ENCODE measurements around the gene CHCHD10. TPM values are rescaled to one million over a fixed set of nuclear protein-coding genes. Genes with fewer than 3 reads are reported as not detected.

CHCHD10 gene
- polyA plus RNA-seq, 1 of the 3 experiments (the other 2 are of a cell fraction), result 70.1 TPM

- CTCF ChIA-PET, result interaction anchor here (1.9 to 2.7 kb wide), 2 partner anchors 15 to 98 kb away, joined by 4 to 6 read pairs; partner anchors contain the start of gene CHCHD10
These were observed 15.6 kb downstream of the CHCHD10 start for GRCh38 chr22:23752090-23752691.

More at GRCh38 chr22:23752090-23752691, 15.6 kb downstream of the CHCHD10 start:
- H3K9me2 ChIP-seq, result no peaks in the 10 kb centered on the region
- H3K9me3 ChIP-seq, result no peaks in the 10 kb centered on the region
- peaks cover 0 to 10% of the 10 kb centered on the region in 2 experiments; a peak in 2 of 4 replicates for H3K4me1 ChIP-seq (ENCODE audit: control insufficient read depth in 1 of 2, insufficient read depth in 2 of 2, low read depth in 1 of 2, low read length in 1 of 2)
- H3K4me3 ChIP-seq (ENCODE audit: low read depth in 2 of 2, low read length in 1 of 2), result no peak overlapping the region
- H2AFZ ChIP-seq (ENCODE audit: low read depth), result no peak overlapping the region
- DNase-seq, result peak; percentile 30
- H3K79me2 ChIP-seq (ENCODE audit: insufficient read depth), result peaks cover 23% of the 10 kb centered on the region
- no peak overlapping the region for H3K4me2 ChIP-seq
- no peaks in the 10 kb centered on the region for H3F3A ChIP-seq (replicated peaks; ENCODE audit: insufficient read depth)
- H4K20me1 ChIP-seq (ENCODE audit: insufficient read depth), result no peaks in the 10 kb centered on the region
- 98% methylated on average over 9 of the region's 9 CpGs for WGBS (ENCODE audit: low lambda C conversion rate)
- no peak overlapping the region for H3K27ac ChIP-seq (ENCODE audit: low read depth in 2 of 2, low read length in 1 of 2)
- H3K9ac ChIP-seq, result no peak overlapping the region
- no peak for TF ChIP-seq PBX3 (IDR thresholded peaks at IDR 0.05)
- no peak for TF ChIP-seq FOXM1 (IDR thresholded peaks at IDR 0.05; ENCODE audit: low read depth)
- TF ChIP-seq ELF1 (IDR thresholded peaks at IDR 0.05), result no peak
- no peak for TF ChIP-seq TEAD4 (IDR thresholded peaks at IDR 0.05; ENCODE audit: borderline replicate concordance, insufficient read depth)
- no peak for TF ChIP-seq RFX5 (IDR thresholded peaks at IDR 0.05; ENCODE audit: low read length)
- TF ChIP-seq, protein P1, sequence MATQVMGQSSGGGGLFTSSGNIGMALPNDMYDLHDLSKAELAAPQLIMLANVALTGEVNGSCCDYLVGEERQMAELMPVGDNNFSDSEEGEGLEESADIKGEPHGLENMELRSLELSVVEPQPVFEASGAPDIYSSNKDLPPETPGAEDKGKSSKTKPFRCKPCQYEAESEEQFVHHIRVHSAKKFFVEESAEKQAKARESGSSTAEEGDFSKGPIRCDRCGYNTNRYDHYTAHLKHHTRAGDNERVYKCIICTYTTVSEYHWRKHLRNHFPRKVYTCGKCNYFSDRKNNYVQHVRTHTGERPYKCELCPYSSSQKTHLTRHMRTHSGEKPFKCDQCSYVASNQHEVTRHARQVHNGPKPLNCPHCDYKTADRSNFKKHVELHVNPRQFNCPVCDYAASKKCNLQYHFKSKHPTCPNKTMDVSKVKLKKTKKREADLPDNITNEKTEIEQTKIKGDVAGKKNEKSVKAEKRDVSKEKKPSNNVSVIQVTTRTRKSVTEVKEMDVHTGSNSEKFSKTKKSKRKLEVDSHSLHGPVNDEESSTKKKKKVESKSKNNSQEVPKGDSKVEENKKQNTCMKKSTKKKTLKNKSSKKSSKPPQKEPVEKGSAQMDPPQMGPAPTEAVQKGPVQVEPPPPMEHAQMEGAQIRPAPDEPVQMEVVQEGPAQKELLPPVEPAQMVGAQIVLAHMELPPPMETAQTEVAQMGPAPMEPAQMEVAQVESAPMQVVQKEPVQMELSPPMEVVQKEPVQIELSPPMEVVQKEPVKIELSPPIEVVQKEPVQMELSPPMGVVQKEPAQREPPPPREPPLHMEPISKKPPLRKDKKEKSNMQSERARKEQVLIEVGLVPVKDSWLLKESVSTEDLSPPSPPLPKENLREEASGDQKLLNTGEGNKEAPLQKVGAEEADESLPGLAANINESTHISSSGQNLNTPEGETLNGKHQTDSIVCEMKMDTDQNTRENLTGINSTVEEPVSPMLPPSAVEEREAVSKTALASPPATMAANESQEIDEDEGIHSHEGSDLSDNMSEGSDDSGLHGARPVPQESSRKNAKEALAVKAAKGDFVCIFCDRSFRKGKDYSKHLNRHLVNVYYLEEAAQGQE (IDR thresholded peaks at IDR 0.05; ENCODE audit: low read depth, low read length), result no peak
- TF ChIP-seq TCF12 (IDR thresholded peaks at IDR 0.05), result no peak
- TF ChIP-seq NFIC (IDR thresholded peaks at IDR 0.05; ENCODE audit: borderline replicate concordance), result no peak
- TF ChIP-seq TAF1 (IDR thresholded peaks at IDR 0.05; ENCODE audit: borderline replicate concordance, low read depth, low read length), result no peak
- no peak for TF ChIP-seq YY1 (IDR thresholded peaks at IDR 0.05; ENCODE audit: low read depth)
- no peak for TF ChIP-seq MEF2A (IDR thresholded peaks at IDR 0.05; ENCODE audit: borderline replicate concordance, low read depth)
- no peaks in the 10 kb centered on the region for H3K27me3 ChIP-seq (ENCODE audit: insufficient read depth)
- H3K36me3 ChIP-seq (replicated peaks in 1 of 2; ENCODE audit: control insufficient read depth in 1 of 2, insufficient read depth in 2 of 2, low read length in 1 of 2), result no peaks in the 10 kb centered on the region
- POLR2A ChIA-PET, result interaction anchor here (1.0 kb wide), 1 partner anchor 106 kb away, joined by 4 read pairs; the partner anchor contains the start of gene SLC2A11
